ENCODE data around the gene USP11.

Gene USP11

DNA sequence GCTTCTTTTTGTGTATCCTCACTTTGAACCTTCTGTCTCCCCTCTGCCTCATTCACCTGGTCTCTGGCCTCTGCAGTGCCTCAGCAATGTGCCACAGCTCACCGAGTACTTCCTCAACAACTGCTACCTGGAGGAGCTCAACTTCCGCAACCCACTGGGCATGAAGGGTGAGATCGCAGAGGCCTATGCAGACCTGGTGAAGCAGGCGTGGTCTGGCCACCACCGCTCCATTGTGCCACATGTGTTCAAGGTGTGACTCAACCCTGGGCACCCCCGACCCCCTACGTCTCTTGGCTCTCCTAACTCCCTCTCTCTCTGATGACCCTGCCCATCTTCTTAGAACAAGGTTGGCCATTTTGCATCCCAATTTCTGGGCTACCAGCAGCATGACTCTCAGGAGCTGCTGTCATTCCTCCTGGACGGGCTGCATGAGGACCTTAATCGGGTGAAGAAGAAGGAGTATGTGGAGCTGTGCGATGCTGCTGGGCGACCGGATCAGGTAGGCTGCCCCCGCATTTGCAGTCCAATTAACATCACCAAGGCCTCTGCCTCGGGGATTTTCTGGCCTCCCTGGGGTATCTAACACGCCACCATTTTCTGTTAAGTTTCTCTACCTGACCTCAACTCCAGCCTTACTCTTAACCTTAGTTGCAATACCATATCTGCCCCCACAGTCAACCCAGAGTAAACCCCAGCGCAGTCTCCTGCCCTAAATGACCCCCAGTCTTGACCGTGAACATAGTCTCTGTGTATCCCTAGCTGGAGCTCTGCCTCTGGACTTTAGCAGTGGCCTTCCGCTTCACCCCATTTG lies 8.6 kb downstream of the USP11 start:
- H3K36me3 ChIP-seq (ENCODE audit: insufficient read depth, low read length): peaks cover 72% of the 10 kb centered on the region
- no peak overlapping the region for H2AFZ ChIP-seq (ENCODE audit: low read depth, low read length)
- H3K4me2 ChIP-seq (ENCODE audit: insufficient read depth, low read length): no peak overlapping the region
- no peaks in the 10 kb centered on the region for H3K27me3 ChIP-seq (ENCODE audit: insufficient read depth, low read length, poor library complexity)
- H3K9ac ChIP-seq (ENCODE audit: low read depth, low read length): no peak overlapping the region
- DNase-seq: no peak
- no peaks in the 10 kb centered on the region for H3K9me3 ChIP-seq (ENCODE audit: insufficient read depth, low read length, severe bottlenecking)
- no peak overlapping the region for H3K27ac ChIP-seq (ENCODE audit: low read length)
- H3K79me2 ChIP-seq (ENCODE audit: insufficient read depth, low read length): peaks cover 36% of the 10 kb centered on the region
- TF ChIP-seq EZH2 (IDR thresholded peaks at IDR 0.05; ENCODE audit: borderline replicate concordance, low read depth, low read length, severe bottlenecking): no peak
- TF ChIP-seq, protein P1, sequence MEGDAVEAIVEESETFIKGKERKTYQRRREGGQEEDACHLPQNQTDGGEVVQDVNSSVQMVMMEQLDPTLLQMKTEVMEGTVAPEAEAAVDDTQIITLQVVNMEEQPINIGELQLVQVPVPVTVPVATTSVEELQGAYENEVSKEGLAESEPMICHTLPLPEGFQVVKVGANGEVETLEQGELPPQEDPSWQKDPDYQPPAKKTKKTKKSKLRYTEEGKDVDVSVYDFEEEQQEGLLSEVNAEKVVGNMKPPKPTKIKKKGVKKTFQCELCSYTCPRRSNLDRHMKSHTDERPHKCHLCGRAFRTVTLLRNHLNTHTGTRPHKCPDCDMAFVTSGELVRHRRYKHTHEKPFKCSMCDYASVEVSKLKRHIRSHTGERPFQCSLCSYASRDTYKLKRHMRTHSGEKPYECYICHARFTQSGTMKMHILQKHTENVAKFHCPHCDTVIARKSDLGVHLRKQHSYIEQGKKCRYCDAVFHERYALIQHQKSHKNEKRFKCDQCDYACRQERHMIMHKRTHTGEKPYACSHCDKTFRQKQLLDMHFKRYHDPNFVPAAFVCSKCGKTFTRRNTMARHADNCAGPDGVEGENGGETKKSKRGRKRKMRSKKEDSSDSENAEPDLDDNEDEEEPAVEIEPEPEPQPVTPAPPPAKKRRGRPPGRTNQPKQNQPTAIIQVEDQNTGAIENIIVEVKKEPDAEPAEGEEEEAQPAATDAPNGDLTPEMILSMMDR (IDR thresholded peaks at IDR 0.05; ENCODE audit: borderline replicate concordance, extremely low read depth, low read length, poor library complexity, severe bottlenecking): no peak
- no peaks in the 10 kb centered on the region for H3K4me1 ChIP-seq (ENCODE audit: insufficient read depth, low read length)
- no peak overlapping the region for H3K4me3 ChIP-seq (ENCODE audit: low read depth in 1 of 2, low read length in 2 of 2)
- peaks cover 25% of the 10 kb centered on the region for H4K20me1 ChIP-seq (ENCODE audit: insufficient read depth, low read length)
- ATAC-seq (ENCODE audit: insufficient read depth, low read depth): no peak

DNA sequence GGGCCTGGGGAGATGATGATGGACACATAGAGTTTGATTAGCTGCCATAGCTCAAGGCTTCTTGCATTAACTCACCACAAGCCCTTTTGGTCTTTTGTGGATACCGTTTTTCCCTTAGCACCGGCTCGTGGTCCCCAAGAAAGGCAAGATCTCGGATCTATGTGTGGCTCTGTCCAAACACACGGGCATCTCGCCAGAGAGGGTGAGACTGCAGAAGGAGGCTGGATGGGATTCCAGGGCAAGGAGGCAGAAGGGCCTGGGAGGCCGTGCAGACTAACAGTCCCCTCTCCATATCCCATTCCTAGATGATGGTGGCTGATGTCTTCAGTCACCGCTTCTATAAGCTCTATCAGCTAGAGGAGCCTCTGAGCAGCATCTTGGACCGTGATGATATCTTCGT lies 9.5 kb downstream of the USP11 start:
- Histone ChIP-seq H3K4me2 (ENCODE audit: insufficient read depth, low read length) (no peak overlapping the region), H3K4me1 (ENCODE audit: insufficient read depth, low read length) (no peaks in the 10 kb centered on the region), H3K9ac (ENCODE audit: low read depth, low read length) (no peak overlapping the region), H3K36me3 (ENCODE audit: insufficient read depth, low read length) (peaks cover 75% of the 10 kb centered on the region), H3K79me2 (ENCODE audit: insufficient read depth, low read length) (peaks cover 27% of the 10 kb centered on the region), H2AFZ (ENCODE audit: low read depth, low read length) (no peak overlapping the region), H3K27ac (ENCODE audit: low read length) (no peak overlapping the region), H3K4me3 (ENCODE audit: low read depth in 1 of 2, low read length in 2 of 2) (no peak overlapping the region), H3K9me3 (ENCODE audit: insufficient read depth, low read length, severe bottlenecking) (no peaks in the 10 kb centered on the region), H4K20me1 (ENCODE audit: insufficient read depth, low read length) (peaks cover 21% of the 10 kb centered on the region), H3K27me3 (ENCODE audit: insufficient read depth, low read length, poor library complexity) (no peaks in the 10 kb centered on the region)
- no peak for DNase-seq
- no peak for ATAC-seq (ENCODE audit: insufficient read depth, low read depth)
- no peak for TF ChIP-seq EZH2 (IDR thresholded peaks at IDR 0.05; ENCODE audit: borderline replicate concordance, low read depth, low read length, severe bottlenecking)
- TF ChIP-seq, protein P1 (IDR thresholded peaks at IDR 0.05; ENCODE audit: borderline replicate concordance, extremely low read depth, low read length, poor library complexity, severe bottlenecking): no peak

DNA sequence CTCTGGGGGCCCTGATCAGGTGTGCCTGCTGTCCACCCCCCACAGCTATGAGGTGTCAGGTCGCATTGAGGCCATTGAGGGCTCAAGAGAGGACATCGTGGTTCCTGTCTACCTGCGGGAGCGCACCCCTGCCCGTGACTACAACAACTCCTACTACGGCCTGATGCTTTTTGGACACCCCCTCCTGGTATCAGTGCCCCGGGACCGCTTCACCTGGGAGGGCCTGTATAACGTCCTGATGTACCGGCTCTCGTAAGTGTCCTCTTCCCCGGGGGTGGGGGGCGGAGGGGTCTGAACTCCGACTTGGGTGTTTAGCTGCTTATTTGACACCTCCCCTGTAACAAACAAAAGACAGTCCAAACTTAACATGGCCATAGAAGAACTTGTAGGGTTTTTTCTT lies 10.5 kb downstream of the USP11 start:
- no peak overlapping the region for H3K9ac ChIP-seq (ENCODE audit: low read depth, low read length)
- H3K79me2 ChIP-seq (ENCODE audit: insufficient read depth, low read length): peaks cover 16% of the 10 kb centered on the region
- peaks cover 81% of the 10 kb centered on the region for H3K36me3 ChIP-seq (ENCODE audit: insufficient read depth, low read length)
- peaks cover 21% of the 10 kb centered on the region for H4K20me1 ChIP-seq (ENCODE audit: insufficient read depth, low read length)
- no peak overlapping the region for H3K27ac ChIP-seq (ENCODE audit: low read length)
- H3K27me3 ChIP-seq (ENCODE audit: insufficient read depth, low read length, poor library complexity): no peaks in the 10 kb centered on the region
- no peak overlapping the region for H3K4me2 ChIP-seq (ENCODE audit: insufficient read depth, low read length)
- H2AFZ ChIP-seq (ENCODE audit: low read depth, low read length): no peak overlapping the region
- no peaks in the 10 kb centered on the region for H3K9me3 ChIP-seq (ENCODE audit: insufficient read depth, low read length, severe bottlenecking)
- no peak overlapping the region for H3K4me3 ChIP-seq (ENCODE audit: low read depth in 1 of 2, low read length in 2 of 2)
- ATAC-seq (ENCODE audit: insufficient read depth, low read depth) (no peak), DNase-seq (no peak)
- no peaks in the 10 kb centered on the region for H3K4me1 ChIP-seq (ENCODE audit: insufficient read depth, low read length)
- TF ChIP-seq EZH2 (IDR thresholded peaks at IDR 0.05; ENCODE audit: borderline replicate concordance, low read depth, low read length, severe bottlenecking): no peak
- TF ChIP-seq, protein P1 (IDR thresholded peaks at IDR 0.05; ENCODE audit: borderline replicate concordance, extremely low read depth, low read length, poor library complexity, severe bottlenecking): no peak
